ENCODE measurements around the gene TSPAN9. TPM values are rescaled to one million over a fixed set of nuclear protein-coding genes. Genes with fewer than 3 reads are reported as not detected.

Gene TSPAN9
- total and polyA plus RNA-seq, 4 donors: 23.0 to 72.3 (median 33.9) TPM

DNA sequence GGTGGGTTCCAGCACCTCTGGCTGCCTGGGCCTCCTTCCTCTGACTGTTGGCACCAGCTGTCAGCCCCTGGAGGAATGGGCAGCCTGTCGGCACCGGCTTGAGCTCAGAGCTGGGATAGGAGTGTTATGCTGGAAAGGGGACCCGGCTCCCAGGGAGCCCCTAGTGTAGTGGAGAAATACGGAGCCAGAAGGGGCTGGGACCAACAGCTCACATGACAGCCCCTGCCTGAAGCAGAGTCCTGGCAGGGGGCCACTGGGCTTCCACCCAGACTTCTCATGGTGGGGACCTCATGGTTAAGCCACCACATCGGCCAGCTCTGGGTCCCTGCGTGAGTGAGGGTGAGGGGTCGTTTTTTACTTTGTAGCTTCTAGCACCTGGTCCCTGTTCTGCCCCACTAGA, 174.5 kb downstream of the TSPAN9 start:
- ATAC-seq (ENCODE audit: insufficient read depth, low FRiP score) (no peak), DNase-seq (peak; percentile 81 to 92 (median 86))
- Histone ChIP-seq H3K36me3 (ENCODE audit: control insufficient read depth in 4 of 4, insufficient read depth in 4 of 4, low read length in 4 of 4) (no peaks in the 10 kb centered on the region), H3K4me1 (ENCODE audit: control insufficient read depth in 5 of 5, insufficient read depth in 5 of 5, low read length in 5 of 5) (peaks cover 13 to 52% (median 27%) of the 10 kb centered on the region in 5 donors), H3K9me3 (ENCODE audit: control insufficient read depth in 4 of 4, insufficient read depth in 3 of 4, low read length in 3 of 4) (no peaks in the 10 kb centered on the region), H3K9ac (ENCODE audit: insufficient read depth in 1 of 2, low read length in 2 of 2) (no peak overlapping the region), H3K27me3 (ENCODE audit: control insufficient read depth in 3 of 3, insufficient read depth in 3 of 3, low read length in 2 of 3) (no peaks in the 10 kb centered on the region), H3K4me3 (no peak overlapping the region), H3K27ac (ENCODE audit: low read depth in 1 of 2, low read length in 1 of 2) (peak overlapping the region in 1 of 2 donors; percentile 90)
- WGBS, 2 donors: 77 to 89% methylated on average over 5 to 7 of the region's 7 CpGs
- TF ChIP-seq, protein P1, sequence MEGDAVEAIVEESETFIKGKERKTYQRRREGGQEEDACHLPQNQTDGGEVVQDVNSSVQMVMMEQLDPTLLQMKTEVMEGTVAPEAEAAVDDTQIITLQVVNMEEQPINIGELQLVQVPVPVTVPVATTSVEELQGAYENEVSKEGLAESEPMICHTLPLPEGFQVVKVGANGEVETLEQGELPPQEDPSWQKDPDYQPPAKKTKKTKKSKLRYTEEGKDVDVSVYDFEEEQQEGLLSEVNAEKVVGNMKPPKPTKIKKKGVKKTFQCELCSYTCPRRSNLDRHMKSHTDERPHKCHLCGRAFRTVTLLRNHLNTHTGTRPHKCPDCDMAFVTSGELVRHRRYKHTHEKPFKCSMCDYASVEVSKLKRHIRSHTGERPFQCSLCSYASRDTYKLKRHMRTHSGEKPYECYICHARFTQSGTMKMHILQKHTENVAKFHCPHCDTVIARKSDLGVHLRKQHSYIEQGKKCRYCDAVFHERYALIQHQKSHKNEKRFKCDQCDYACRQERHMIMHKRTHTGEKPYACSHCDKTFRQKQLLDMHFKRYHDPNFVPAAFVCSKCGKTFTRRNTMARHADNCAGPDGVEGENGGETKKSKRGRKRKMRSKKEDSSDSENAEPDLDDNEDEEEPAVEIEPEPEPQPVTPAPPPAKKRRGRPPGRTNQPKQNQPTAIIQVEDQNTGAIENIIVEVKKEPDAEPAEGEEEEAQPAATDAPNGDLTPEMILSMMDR (IDR thresholded peaks at IDR 0.05; ENCODE audit: control extremely low read depth, extremely low read depth): no peak

DNA sequence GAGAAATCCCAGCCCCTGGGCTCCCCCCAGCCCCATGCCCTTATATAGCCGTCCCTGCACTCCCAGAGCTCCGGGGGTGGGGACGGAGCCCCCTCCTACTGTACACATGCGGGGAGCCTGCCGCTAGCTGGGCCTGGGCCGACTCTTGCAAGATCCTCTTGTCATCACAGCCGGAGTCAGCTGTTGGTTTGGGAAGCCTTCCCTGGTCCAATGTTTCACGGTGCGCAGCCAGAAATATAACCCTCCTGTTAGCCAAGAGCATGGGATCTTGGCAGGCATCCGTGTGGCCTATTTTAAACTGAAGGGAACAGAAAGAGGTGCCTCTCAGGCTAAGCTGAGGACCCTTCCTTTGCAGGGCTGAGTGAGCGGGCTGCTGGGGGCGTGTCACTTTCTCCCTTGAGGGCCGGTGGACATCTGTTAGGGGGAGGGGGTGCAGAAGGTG, 175.3 kb downstream of the TSPAN9 start:
- Histone ChIP-seq H3K36me3 (ENCODE audit: control insufficient read depth in 4 of 4, insufficient read depth in 4 of 4, low read length in 4 of 4) (no peaks in the 10 kb centered on the region), H3K9ac (ENCODE audit: insufficient read depth in 1 of 2, low read length in 2 of 2) (no peak overlapping the region), H3K9me3 (ENCODE audit: control insufficient read depth in 4 of 4, insufficient read depth in 3 of 4, low read length in 3 of 4) (no peaks in the 10 kb centered on the region), H3K4me1 (ENCODE audit: control insufficient read depth in 5 of 5, insufficient read depth in 5 of 5, low read length in 5 of 5) (peaks cover 16 to 51% (median 24%) of the 10 kb centered on the region in 5 donors), H3K4me3 (no peak overlapping the region), H3K27ac (ENCODE audit: low read depth in 1 of 2, low read length in 1 of 2) (peak overlapping the region; percentile 23 to 90), H3K27me3 (ENCODE audit: control insufficient read depth in 3 of 3, insufficient read depth in 3 of 3, low read length in 2 of 3) (no peaks in the 10 kb centered on the region)
- DNase-seq (peak; percentile 96 to 99 (median 99)), ATAC-seq (ENCODE audit: insufficient read depth, low FRiP score) (peak; percentile 7)
- TF ChIP-seq, protein P1 (IDR thresholded peaks at IDR 0.05; ENCODE audit: control extremely low read depth, extremely low read depth): no peak
- 71 to 81% methylated on average over 13 of the region's 13 CpGs for WGBS, 2 donors

DNA sequence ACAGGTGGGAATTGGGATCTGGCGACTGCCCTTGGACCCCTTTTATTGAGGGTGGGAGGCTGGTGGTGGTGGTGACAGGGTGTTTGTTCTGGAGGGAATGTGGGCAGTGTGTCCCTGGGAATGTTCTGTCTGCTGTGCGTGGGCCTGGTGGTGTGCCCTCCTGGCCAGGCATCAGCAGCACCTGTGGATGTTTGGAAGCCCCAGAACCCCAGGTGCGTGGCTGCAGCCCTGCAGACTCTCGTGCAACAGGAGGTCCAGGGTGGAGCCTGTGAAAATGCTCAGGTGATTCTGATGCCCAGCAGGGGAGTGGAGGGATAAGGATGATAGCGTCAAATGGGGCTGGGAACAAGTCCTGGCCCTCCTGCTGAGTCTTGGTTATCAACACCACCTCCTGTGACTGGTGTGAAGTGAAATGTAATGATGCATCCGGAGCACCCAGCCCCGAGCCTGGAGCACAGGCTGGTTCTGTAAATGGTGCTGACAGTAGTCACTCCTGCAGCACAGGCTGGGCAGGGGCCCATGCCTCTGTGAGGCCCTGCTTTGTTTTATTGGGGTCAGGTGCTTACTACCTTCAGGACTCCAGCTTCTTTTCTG, 176.6 kb downstream of the TSPAN9 start:
- no peaks in the 10 kb centered on the region for H3K27me3 ChIP-seq (ENCODE audit: control insufficient read depth in 3 of 3, insufficient read depth in 3 of 3, low read length in 2 of 3)
- H3K9me3 ChIP-seq (ENCODE audit: control insufficient read depth in 4 of 4, insufficient read depth in 3 of 4, low read length in 3 of 4): no peaks in the 10 kb centered on the region
- TF ChIP-seq, protein P1 (IDR thresholded peaks at IDR 0.05; ENCODE audit: control extremely low read depth, extremely low read depth): no peak
- no peaks in the 10 kb centered on the region for H3K36me3 ChIP-seq (ENCODE audit: control insufficient read depth in 4 of 4, insufficient read depth in 4 of 4, low read length in 4 of 4)
- WGBS, 2 donors: 83 to 89% methylated on average over 7 of the region's 7 CpGs
- DNase-seq: no peak
- peak overlapping the region in 1 of 2 donors; percentile 79 for H3K27ac ChIP-seq (ENCODE audit: low read depth in 1 of 2, low read length in 1 of 2)
- H3K4me3 ChIP-seq: no peak overlapping the region
- no peak for ATAC-seq (ENCODE audit: insufficient read depth, low FRiP score)
- H3K9ac ChIP-seq (ENCODE audit: insufficient read depth in 1 of 2, low read length in 2 of 2): no peak overlapping the region
- peaks cover 10 to 43% (median 21%) of the 10 kb centered on the region in 5 donors for H3K4me1 ChIP-seq (ENCODE audit: control insufficient read depth in 5 of 5, insufficient read depth in 5 of 5, low read length in 5 of 5)
